Dendritic cell treated with granulocyte-macrophage colony-stimulating factor and Interleukin-4, amounts not matched to agents 40 ng/mL and 50 ng/mL, for 4 days (primary cell): ENCODE measurements around the gene SOBP.
"Not testable (repeated sequence)": the region's sequence is repeated elsewhere in the genome, so short reads cannot be mapped to it uniquely, and the experiment has no call there.

ENCODE experiments used
- H3K27ac Mint-ChIP-seq: one replicate; pipeline ENCODE4 v1.8.0; 2022; ENCODE audit warnings: mild to moderate bottlenecking, mixed read lengths
- H3K27me3 Mint-ChIP-seq: one replicate; pipeline ENCODE4 v1.8.0; 2022; ENCODE audit warnings: mild to moderate bottlenecking, mixed read lengths
- H3K36me3 Mint-ChIP-seq: one replicate; pipeline ENCODE4 v1.8.0; 2022; ENCODE audit warnings: low read depth, mixed read lengths
- H3K4me1 Mint-ChIP-seq: one replicate; pipeline ENCODE4 v1.8.0; 2022; ENCODE audit warnings: low read depth, mixed read lengths
- H3K4me3 Mint-ChIP-seq: one replicate; pipeline ENCODE4 v1.8.0; 2022; ENCODE audit warnings: mild to moderate bottlenecking, moderate library complexity, mixed read lengths
- H3K9me3 Mint-ChIP-seq: one replicate; pipeline ENCODE4 v1.8.0; 2022; ENCODE audit warnings: mixed read lengths
- intact Hi-C: fragments of 100-400 bp; cut with micrococcal nuclease; formaldehyde crosslinking; loops from one replicate; pipeline ENCODE4 v1.15.0; 2022

The SOBP gene

DNA sequence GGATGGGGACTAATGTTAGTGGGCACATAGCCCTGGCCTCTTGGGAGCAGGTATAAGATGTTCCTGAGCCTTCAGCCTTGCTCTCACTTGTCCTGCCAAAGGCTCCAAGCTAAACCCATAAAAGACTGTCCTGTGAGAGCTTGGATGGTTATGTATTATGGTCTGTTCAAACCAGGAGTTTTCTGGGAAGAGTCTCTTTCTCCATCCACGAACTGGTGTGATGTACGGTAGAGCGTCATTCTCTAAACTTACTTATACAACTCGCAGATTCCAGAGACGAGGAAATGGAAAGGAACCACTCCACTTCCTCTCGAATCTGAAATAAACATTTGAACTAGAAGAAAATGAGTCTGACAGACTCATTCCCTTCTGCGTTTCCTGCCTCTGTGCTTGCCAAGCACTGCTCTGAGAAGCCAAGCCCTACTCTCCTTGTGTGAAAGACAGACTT, 5.3 kb downstream of the SOBP start:
- no peak overlapping the region for H3K4me3 Mint-ChIP-seq
- H3K4me1 Mint-ChIP-seq: peaks cover 20% of the 10 kb centered on the region
- peaks cover 17% of the 10 kb centered on the region for H3K27me3 Mint-ChIP-seq
- intact Hi-C loops: no loop called here
- peaks cover 5% of the 10 kb centered on the region for H3K36me3 Mint-ChIP-seq
- no peaks in the 10 kb centered on the region for H3K9me3 Mint-ChIP-seq
- H3K27ac Mint-ChIP-seq: no peak overlapping the region

DNA sequence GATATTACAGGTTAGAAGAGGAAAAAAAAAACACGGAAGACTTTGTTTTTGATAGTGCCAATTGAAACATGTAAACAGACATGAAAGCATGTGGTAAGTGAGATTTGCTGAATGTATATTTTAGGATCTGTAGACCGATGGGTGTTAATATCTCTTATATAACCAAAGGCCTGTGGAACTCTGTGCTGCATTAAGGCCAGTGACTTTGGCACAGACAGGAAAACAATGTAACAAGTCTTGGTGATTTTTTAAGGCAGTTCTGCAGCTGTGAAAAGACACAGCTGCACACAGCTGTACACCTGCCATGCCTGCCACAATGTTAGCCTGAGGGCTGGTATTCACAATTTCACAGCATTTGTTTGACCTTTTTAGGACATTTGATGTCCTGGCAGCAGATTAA, 6.1 kb downstream of the SOBP start:
- Mint-ChIP-seq H3K27ac (no peak overlapping the region), H3K4me3 (no peak overlapping the region), H3K36me3 (no peaks in the 10 kb centered on the region), H3K27me3 (peaks cover 17% of the 10 kb centered on the region), H3K4me1 (peaks cover 14% of the 10 kb centered on the region), H3K9me3 (no peaks in the 10 kb centered on the region)
- intact Hi-C loops: no loop called here

DNA sequence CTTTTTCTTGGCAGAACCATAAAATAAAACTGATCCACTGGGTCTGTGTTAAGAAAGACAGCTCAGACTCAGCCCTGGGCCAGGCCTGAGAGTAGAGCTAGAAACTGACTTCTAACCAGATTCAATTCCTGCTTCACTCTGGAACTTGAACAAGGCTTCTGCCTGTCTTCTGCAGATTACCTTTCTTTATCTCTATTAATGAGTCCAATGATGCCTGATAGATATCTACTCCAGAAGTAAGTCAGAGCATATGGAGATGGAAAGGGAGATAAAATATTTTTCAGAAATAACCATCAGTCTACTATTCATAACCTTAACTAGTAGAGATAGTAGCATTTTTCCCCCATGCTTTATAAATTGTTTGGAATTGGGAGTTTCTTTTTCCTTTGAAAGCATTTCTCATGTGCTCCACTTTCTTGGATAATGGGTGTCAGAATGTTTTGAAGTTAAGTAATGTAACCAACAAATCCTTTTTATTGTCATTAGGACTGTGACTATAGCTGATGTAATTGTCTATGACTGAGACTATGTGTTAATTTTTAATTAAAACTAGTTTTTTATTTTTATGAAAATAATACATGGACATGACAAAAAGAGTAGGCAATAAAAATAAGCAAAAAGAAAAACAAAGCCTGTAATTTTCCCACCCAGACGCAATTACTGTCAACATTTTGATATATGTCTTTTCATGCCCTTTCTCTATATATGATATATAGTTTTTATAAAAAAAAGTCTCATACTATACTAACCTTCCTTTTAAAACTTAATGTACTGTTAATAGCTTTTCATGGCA, 7.2 kb downstream of the SOBP start:
- H3K36me3 Mint-ChIP-seq: no peaks in the 10 kb centered on the region
- intact Hi-C loops: no loop called here
- peaks cover 17% of the 10 kb centered on the region for H3K27me3 Mint-ChIP-seq
- H3K4me1 Mint-ChIP-seq: peaks cover 7% of the 10 kb centered on the region
- H3K4me3 Mint-ChIP-seq: no peak overlapping the region
- no peak overlapping the region for H3K27ac Mint-ChIP-seq
- H3K9me3 Mint-ChIP-seq: no peaks in the 10 kb centered on the region

DNA sequence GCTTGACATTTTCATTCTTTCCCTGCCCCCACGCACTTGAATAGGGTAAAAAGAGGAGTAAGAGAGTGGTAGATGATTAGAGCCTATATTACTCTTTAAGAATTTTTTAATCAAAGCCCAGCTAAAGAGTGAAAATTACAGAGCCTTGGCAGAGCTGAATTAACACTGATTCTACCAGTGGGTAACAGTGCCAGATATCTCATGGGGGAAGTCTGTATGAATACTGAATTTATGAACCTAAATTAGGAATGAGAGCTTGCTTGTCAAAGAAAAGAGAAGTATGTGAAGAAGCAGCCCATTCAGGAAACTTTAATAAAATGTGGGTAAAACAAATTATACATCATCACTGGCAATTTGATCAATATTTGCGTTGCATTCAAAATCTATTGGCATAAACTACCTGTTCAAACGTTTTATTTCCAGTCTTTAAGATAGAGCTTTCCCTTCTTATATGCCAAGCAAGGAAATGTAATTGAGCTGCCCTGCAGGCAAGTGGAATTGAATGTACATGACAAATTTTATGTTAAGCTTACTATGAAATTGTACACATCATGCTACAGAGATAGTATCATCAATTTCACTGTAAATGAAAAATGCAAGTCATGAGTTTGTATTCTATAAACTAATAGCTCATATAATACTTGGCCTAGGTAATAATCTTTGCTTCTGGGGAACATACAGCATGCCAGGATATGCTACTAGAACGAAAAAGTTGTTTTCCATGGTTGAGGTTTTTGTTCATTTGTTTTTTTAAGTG, 14.5 kb downstream of the SOBP start:
- Mint-ChIP-seq H3K27ac (no peak overlapping the region), H3K27me3 (no peaks in the 10 kb centered on the region), H3K36me3 (no peaks in the 10 kb centered on the region), H3K4me1 (peaks cover 10% of the 10 kb centered on the region), H3K9me3 (no peaks in the 10 kb centered on the region), H3K4me3 (no peak overlapping the region)
- intact Hi-C loops: no loop called here

DNA sequence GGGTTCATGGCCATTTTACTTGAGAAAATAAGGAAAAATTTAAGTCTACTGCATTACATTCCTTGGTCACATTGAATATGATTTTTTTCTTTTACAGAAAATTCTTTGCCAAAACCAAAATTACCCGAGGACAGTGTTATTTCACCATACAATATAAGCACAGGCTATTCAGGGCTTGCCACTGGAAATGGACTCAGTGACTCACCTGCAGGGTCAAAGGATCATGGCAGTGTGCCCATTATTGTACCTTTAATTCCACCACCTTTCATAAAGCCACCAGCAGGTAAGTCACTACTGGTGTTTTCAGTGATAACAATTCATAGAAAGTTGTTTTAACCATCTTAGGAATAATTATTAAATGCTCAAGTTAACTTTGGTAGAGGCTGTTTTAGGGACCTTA, 16.2 kb downstream of the SOBP start:
- no peak overlapping the region for H3K27ac Mint-ChIP-seq
- no peaks in the 10 kb centered on the region for H3K9me3 Mint-ChIP-seq
- H3K4me1 Mint-ChIP-seq: peaks cover 10% of the 10 kb centered on the region
- H3K27me3 Mint-ChIP-seq: no peaks in the 10 kb centered on the region
- no peak overlapping the region for H3K4me3 Mint-ChIP-seq
- H3K36me3 Mint-ChIP-seq: no peaks in the 10 kb centered on the region
- intact Hi-C loops: no loop called here

DNA sequence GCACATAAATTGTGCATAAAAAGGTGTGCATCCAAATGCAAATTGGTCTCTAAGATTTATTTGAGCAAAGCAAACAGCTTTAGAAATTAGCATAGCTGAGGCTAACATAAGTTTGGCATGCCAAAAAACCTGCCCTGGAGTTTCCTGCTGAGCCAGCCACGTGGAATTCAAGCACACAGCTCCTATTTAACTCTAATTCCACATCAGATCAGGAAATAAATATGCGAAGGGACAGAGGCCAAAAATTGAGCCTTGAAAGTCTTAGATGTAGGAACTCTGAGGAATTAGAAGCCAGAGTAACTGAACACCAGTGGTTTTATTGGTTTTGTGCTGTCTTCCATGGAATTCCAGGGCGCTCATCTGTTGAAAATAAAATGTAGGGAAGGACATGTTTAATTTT, 19.6 kb downstream of the SOBP start:
- no peaks in the 10 kb centered on the region for H3K36me3 Mint-ChIP-seq
- no peaks in the 10 kb centered on the region for H3K9me3 Mint-ChIP-seq
- H3K4me1 Mint-ChIP-seq: no peaks in the 10 kb centered on the region
- H3K27me3 Mint-ChIP-seq: no peaks in the 10 kb centered on the region
- no peak overlapping the region for H3K4me3 Mint-ChIP-seq
- intact Hi-C loops: no loop called here
- H3K27ac Mint-ChIP-seq: no peak overlapping the region

DNA sequence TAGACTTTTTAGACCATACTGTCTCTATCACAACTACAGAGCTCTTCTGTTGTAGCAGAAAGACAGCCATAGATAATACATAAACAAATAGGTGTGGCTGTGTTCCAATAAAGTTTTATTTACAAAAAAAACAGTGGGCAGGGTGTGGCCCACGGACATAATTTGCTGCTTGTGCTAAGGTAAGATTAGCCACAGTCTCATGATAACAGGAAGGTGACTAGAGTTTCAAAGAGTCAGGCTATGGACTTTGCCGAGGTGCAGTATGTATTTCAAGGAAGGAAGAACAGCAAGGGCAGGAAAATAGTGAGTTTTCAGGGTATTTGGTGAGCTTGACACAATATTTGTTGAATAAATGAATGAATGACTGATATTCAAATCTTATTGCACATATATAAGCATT, 20.2 kb downstream of the SOBP start:
- Mint-ChIP-seq H3K27me3 (no peaks in the 10 kb centered on the region), H3K27ac (no peak overlapping the region), H3K4me1 (no peaks in the 10 kb centered on the region), H3K4me3 (no peak overlapping the region), H3K36me3 (no peaks in the 10 kb centered on the region), H3K9me3 (no peaks in the 10 kb centered on the region)
- intact Hi-C loops: no loop called here

DNA sequence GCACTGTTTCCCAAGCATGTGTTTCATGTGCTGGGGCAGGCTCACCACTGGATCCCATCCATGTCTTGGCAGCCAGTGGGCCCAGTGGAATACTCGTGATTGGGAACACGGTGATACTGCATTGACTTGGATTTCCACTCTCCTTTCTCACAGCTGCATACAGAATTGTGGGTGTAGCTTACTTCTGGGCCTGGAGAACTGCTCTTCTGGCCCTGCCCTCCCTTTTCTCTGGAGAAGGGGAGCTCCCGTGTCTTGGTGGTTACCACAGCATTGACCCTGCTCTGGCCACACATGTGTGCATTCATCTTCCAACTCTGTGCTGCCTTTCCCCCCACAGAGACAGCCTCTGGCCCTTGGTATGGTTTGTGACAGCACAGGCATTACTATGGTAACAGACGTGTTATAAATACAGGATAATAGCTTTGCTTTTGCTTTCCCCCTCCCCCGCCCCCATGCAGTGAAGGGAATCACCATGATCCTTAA, 21.6 kb downstream of the SOBP start:
- Mint-ChIP-seq H3K27ac (no peak overlapping the region), H3K4me1 (no peaks in the 10 kb centered on the region), H3K27me3 (no peaks in the 10 kb centered on the region), H3K9me3 (no peaks in the 10 kb centered on the region), H3K4me3 (no peak overlapping the region), H3K36me3 (no peaks in the 10 kb centered on the region)
- intact Hi-C loops: no loop called here

DNA sequence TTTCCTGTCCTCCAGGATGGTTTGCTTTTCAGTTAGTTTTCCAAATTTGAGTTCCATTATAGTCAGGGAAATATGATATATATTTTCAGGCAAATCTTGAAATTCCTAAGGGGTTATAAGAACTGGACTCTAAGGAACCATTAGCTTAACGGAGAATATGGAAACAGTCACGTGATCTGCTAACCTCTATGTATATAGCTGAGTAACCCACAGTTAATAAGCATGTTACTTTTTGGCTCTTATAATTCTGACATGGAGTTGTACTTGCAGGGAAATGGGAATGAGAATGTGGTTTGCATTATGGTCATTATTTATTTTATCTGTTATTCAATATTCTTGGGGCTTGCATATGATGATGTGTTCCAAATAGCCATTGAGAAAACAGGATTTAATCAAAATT, 23.3 kb downstream of the SOBP start:
- H3K27me3 Mint-ChIP-seq: no peaks in the 10 kb centered on the region
- no peaks in the 10 kb centered on the region for H3K36me3 Mint-ChIP-seq
- H3K4me3 Mint-ChIP-seq: no peak overlapping the region

DNA sequence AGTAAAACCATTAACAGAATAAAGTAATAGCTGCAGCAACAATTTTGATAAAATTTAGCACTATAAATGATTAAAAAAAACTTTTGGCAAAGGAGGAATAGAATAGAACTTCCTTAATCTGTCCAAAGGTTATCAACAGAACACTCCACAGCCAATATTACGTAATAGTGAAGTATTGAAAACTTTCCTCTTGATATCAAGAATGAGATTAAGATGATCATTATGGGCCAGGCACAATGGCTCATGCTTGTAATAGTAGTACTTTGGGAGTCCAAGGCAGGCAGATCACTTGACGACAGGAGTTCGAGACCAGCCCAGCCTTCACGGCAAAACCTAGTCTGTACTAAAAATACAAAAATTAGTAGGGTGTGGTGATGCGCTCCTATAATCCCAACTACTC, 26.0 kb downstream of the SOBP start:
- H3K27ac Mint-ChIP-seq: no peak overlapping the region
- peaks cover 9% of the 10 kb centered on the region for H3K9me3 Mint-ChIP-seq
- intact Hi-C loops: no loop called here
- H3K27me3 Mint-ChIP-seq: no peaks in the 10 kb centered on the region
- no peaks in the 10 kb centered on the region for H3K4me1 Mint-ChIP-seq
- H3K4me3 Mint-ChIP-seq: no peak overlapping the region
- H3K36me3 Mint-ChIP-seq: no peaks in the 10 kb centered on the region

More for the DNA sequence above, 23.3 kb downstream of the SOBP start:
- Mint-ChIP-seq H3K27ac (no peak overlapping the region), H3K4me1 (no peaks in the 10 kb centered on the region), H3K9me3 (peaks cover 9% of the 10 kb centered on the region)
- intact Hi-C loops: no loop called here

DNA sequence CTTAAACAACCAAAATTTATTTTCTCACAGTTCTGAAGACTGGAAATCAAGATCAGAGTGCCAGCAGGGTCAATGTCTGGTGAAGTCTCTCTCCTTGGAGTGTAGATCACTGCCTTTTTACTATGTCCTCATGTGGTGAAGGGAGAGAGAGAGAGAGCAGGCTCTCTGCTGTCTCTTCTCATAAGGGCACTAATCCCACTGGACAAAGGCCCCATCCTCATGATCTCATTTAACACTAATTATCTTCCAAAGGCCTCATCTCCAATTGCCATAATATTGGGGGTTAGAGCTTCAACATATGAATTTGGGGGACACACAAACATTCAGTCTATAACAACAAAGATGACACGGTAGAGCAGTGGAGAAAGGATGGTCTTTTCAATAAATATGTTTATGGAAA, 27.4 kb downstream of the SOBP start:
- intact Hi-C loops: no loop called here
- Mint-ChIP-seq H3K4me1 (no peaks in the 10 kb centered on the region), H3K27ac (no peak overlapping the region), H3K9me3 (peaks cover 9% of the 10 kb centered on the region), H3K36me3 (no peaks in the 10 kb centered on the region), H3K4me3 (no peak overlapping the region), H3K27me3 (no peaks in the 10 kb centered on the region)

DNA sequence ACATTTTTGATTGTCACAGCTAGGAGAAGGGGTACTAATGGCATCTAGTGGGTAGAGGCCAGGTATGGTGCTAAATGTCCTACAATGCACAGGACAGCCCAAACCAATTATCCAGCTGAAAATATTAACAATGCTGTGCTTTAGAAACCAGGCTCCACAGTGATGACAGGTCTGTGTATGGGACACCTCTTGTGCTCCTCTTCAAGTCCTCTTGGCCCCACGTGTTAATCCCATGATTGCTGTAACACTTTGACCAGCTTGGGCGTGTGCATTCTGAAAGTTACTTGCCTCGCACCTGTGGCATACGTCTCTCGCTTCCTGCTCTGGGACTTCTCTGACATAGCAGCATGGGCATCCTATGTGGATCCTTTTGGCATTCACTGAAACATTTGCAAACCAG, 29.3 kb downstream of the SOBP start:
- H3K36me3 Mint-ChIP-seq, H3K27ac Mint-ChIP-seq, intact Hi-C loops, H3K27me3 Mint-ChIP-seq, H3K4me1 Mint-ChIP-seq, H3K4me3 Mint-ChIP-seq, H3K9me3 Mint-ChIP-seq: not testable (repeated sequence)

DNA sequence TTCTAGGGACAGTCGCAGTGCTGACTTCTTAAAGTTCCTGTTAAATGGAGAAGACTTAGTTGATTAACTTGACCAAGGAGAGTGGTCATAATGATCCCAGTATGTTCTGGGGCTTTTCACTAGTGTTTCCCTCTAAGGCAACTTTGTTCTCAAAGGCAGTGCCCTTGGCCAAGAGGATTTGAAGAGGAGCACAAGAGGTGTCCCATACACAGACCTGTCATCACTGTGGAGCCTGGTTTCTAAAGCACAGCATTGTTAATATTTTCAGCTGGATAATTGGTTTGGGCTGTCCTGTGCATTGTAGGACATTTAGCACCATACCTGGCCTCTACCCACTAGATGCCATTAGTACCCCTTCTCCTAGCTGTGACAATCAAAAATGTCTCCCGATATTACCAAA, 30.8 kb downstream of the SOBP start:
- H3K4me3 Mint-ChIP-seq, H3K27ac Mint-ChIP-seq, H3K36me3 Mint-ChIP-seq, H3K27me3 Mint-ChIP-seq, H3K4me1 Mint-ChIP-seq, H3K9me3 Mint-ChIP-seq, intact Hi-C loops: not testable (repeated sequence)

DNA sequence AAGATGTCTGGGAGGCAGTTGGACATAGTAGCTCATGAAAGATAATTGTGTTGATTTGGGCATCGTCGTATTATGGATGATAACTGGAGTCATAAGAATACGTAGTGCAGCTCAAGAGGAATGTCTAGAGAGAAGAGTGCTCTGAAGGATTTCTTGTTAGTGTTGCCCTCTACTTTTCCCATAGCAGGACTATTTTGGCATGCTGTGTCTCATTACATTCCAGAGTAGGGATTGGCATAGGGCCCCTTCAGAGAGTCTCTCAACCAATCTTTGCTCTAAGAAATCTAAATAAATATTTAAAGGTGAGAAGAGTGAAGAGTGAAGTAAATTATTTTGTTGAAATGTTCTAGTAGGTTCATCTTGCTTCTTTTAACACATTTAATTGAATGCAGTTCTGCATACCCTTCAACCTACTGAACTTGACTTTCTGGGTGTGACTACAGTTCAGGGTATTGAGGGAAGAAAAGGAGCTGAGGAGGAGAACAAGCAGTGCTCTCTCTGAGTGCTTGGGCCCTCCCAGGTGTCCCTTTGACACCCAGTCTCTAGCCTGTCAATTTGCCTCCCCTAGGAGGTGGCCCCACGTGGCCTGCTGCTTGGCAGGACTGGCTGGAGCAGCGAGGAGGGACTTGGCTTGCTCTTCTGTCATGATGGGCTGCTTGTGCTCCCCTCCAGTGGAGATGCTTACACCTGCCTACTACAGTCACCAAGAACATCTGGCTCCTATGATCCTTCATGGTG, 33.3 kb downstream of the SOBP start:
- intact Hi-C loops: no loop called here
- Mint-ChIP-seq H3K27ac (no peak overlapping the region), H3K4me3 (no peak overlapping the region)

More for the DNA sequence above, 33.3 kb downstream of the SOBP start:
- Mint-ChIP-seq H3K4me1 (no peaks in the 10 kb centered on the region), H3K9me3 (no peaks in the 10 kb centered on the region), H3K27me3 (peaks cover 4% of the 10 kb centered on the region), H3K36me3 (no peaks in the 10 kb centered on the region)
